ENCODE data around the gene SPDYE17. TPM values are rescaled to one million over a fixed set of nuclear protein-coding genes. Genes with fewer than 3 reads are reported as not detected.
"Not testable (repeated sequence)": the region's sequence is repeated elsewhere in the genome, so short reads cannot be mapped to it uniquely, and the experiment has no call there.

The SPDYE17 gene
- total and polyA plus RNA-seq, 4 donors, result not detected

DNA sequence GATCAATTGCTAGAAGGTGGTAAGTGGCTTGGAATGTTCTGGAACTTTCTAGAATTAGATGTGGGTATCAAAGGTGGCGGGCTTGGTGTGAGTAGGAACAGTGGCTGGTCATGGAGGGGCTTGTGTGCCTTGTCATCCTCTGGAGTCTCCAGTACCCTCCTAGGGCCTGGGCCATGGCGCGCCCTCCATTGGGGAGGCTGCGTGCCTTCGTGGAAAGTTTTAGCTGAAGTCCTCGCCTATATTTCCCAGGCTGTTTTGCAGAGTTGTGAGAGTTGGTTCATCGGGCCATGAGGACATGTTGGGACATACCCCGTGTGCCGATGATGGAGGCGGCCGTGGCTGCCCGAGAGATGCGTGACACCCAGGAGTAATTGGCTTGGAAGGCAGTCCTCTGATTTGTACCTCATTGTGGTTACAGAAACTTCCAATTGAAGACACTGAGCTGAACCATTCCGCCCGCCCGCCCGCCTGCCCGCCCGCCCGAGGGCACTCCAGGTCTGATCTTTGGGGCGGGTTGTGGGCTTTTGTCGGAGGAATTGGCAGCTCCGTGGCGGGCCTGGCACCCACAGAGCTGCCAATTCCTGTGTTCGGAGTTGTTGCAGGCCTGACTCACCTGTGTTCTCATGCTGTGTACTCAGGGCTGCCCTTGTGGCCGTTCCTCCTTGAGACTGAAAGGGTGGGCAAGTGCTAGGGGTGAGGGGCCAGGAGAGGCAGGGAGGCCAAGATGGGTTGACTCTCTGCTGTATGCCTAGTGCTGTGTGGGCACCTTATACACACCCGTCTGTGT, 57.2 kb downstream of the SPDYE17 start:
- H3K27me3 ChIP-seq (ENCODE audit: control insufficient read depth, insufficient read depth, low read length); H3K4me1 ChIP-seq (ENCODE audit: control insufficient read depth, insufficient read depth, low read length); H3K4me3 ChIP-seq (ENCODE audit: low read depth, low read length); H3K9me3 ChIP-seq (ENCODE audit: control insufficient read depth, insufficient read depth, low read length); H3K27ac ChIP-seq (ENCODE audit: low read depth, low read length); DNase-seq (ENCODE audit: low read depth in 4 of 6, low spot score in 6 of 6): not testable (repeated sequence)
- peaks cover 11% of the 10 kb centered on the region for H3K36me3 ChIP-seq (ENCODE audit: control insufficient read depth, insufficient read depth, low read length)
- 100% methylated on average over 1 of the region's 27 CpGs for WGBS (ENCODE audit: insufficient coverage)

DNA sequence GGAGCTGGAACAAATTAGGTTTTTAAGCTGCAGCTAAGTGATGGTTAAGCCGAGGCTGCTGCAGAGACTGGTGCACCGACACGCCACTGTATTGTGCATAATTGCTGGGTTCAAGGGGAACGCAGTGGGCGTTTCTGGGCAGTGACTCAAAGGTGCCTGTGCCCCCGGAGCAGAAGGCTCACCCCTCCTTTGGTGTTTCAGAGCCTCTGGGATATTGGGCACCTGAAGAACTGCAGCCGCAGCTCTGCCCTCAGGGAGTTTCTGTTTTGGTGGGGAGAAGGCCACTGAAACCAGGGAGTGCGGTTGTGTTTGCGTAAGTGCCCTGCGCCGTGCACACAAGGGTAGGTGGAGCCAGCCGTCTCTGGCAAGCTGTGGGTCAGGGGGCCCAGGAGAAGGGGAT, 57.8 kb downstream of the SPDYE17 start:
- H3K27me3 ChIP-seq (ENCODE audit: control insufficient read depth, insufficient read depth, low read length); H3K9me3 ChIP-seq (ENCODE audit: control insufficient read depth, insufficient read depth, low read length); H3K4me1 ChIP-seq (ENCODE audit: control insufficient read depth, insufficient read depth, low read length); H3K27ac ChIP-seq (ENCODE audit: low read depth, low read length); DNase-seq (ENCODE audit: low read depth in 4 of 6, low spot score in 6 of 6); H3K4me3 ChIP-seq (ENCODE audit: low read depth, low read length); H3K36me3 ChIP-seq (ENCODE audit: control insufficient read depth, insufficient read depth, low read length): not testable (repeated sequence)
- WGBS (ENCODE audit: insufficient coverage), result 100% methylated on average over 1 of the region's 12 CpGs

GRCh38 chr7:76972391-76972790, 59.8 kb downstream of the SPDYE17 start:
- not testable (repeated sequence) for H3K27ac ChIP-seq (ENCODE audit: low read depth, low read length); H3K27me3 ChIP-seq (ENCODE audit: control insufficient read depth, insufficient read depth, low read length); H3K4me3 ChIP-seq (ENCODE audit: low read depth, low read length); DNase-seq (ENCODE audit: low read depth in 4 of 6, low spot score in 6 of 6); H3K4me1 ChIP-seq (ENCODE audit: control insufficient read depth, insufficient read depth, low read length); H3K9me3 ChIP-seq (ENCODE audit: control insufficient read depth, insufficient read depth, low read length); H3K36me3 ChIP-seq (ENCODE audit: control insufficient read depth, insufficient read depth, low read length)
- 60% methylated on average over 2 of the region's 8 CpGs for WGBS (ENCODE audit: insufficient coverage)

Small RNA genes within 50 kb of the gene (small RNA-seq; reads per million reads assigned to genes)
- gene RF00019 (ENCODE audit: low replicate concordance), result not detected

Other genes starting within 250 kb of the SPDYE17 start
- 1 to 10 TPM in 1 of 2 donors, under 1 TPM in 1; 0.50 to 1.4 TPM for gene SPDYE18, start 30.2 kb upstream of the SPDYE17 start, total RNA-seq
- 1 to 10 TPM; 1.5 to 1.6 TPM for gene SPDYE18, start 30.2 kb upstream of the SPDYE17 start, polyA plus RNA-seq (ENCODE audit: insufficient read length in 2 of 2)
- gene CCDC146, start 90.3 kb upstream of the SPDYE17 start, total RNA-seq, result 10 to 100 TPM; 19.6 to 30.5 TPM
- 10 to 100 TPM; 21.5 to 27.0 TPM for gene CCDC146, start 90.3 kb upstream of the SPDYE17 start, polyA plus RNA-seq (ENCODE audit: insufficient read length in 2 of 2)
- gene FGL2, start 167.5 kb upstream of the SPDYE17 start, total RNA-seq, result 100 to 1,000 TPM; 126 to 135 TPM
- 10 to 100 TPM in 1 of 2 donors, 1 to 10 TPM in 1; 3.9 to 12.8 TPM for gene FGL2, start 167.5 kb upstream of the SPDYE17 start, polyA plus RNA-seq (ENCODE audit: insufficient read length in 2 of 2)